GM12891 (cell line): ENCODE results near the gene PGRMC2.
"Not testable (repeated sequence)": the region's sequence is repeated elsewhere in the genome, so short reads cannot be mapped to it uniquely, and the experiment has no call there.

ENCODE experiments used
- POLR2A ChIP-seq: IDR thresholded peaks from 2 replicates; pipeline ENCODE4 v1.6.1; 2011; ENCODE audit warnings: low read depth, low read length, control low read depth
- POLR2AphosphoS5 ChIP-seq: IDR thresholded peaks from 2 replicates; pipeline ENCODE4 v1.6.1; 2011; ENCODE audit warnings: low read depth, low read length, control low read depth
- TAF1 ChIP-seq: IDR thresholded peaks from 2 replicates; pipeline ENCODE4 v1.6.1; 2011; ENCODE audit warnings: low read depth, low read length, control low read depth

DNA sequence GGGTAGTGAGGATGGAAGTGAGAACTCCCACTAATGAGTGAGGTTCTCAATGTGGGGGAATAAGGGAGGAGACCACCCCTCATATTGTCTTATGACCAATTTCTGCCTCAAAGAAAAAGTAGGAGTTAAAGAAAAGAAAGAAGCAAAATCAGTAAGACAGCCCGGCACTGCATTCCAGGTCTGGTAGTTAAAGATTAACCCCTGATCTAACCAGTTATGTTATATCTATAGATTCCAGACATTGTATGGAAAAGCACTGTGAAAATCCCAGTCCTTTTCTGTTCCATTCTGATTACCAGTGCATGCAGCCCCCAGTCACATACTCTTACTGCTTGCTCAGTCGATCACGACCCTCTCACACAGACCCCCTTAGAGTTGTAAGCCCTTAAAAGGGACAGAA lies 20.4 kb downstream of the PGRMC2 start:
- not testable (repeated sequence) for TF ChIP-seq POLR2AphosphoS5, POLR2A, TAF1
